HG03565 (cell line): Measurements from ENCODE around the gene RMI2.
"Not testable (repeated sequence)": the region's sequence is repeated elsewhere in the genome, so short reads cannot be mapped to it uniquely, and the experiment has no call there.

ENCODE experiments used
- ATAC-seq: cut with Tn5 transposase; IDR thresholded peaks from one replicate; pipeline ENCODE4 v1.9.1; 2021; ENCODE audit warnings: mild to moderate bottlenecking, moderate library complexity; ENCODE audit not compliant: unreplicated experiment

RMI2 gene

GRCh38 chr16:11350921-11351335 lies 5.7 kb downstream of the RMI2 start:
- ATAC-seq: no peak

GRCh38 chr16:11353158-11353557 lies 7.9 kb downstream of the RMI2 start:
- ATAC-seq: no peak

- peak; percentile 7 for ATAC-seq
Measured at GRCh38 chr16:11354407-11354732, 9.1 kb downstream of the RMI2 start.

- peak; percentile 49 for ATAC-seq
Measured at GRCh38 chr16:11354733-11355574, 9.7 kb downstream of the RMI2 start.

- no peak for ATAC-seq
Measured at GRCh38 chr16:11355862-11356261, 10.6 kb downstream of the RMI2 start.

GRCh38 chr16:11356573-11357331 lies 11.5 kb downstream of the RMI2 start:
- no peak for ATAC-seq

- no peak for ATAC-seq
Measured at GRCh38 chr16:11358531-11358930, 13.3 kb downstream of the RMI2 start.

- ATAC-seq: no peak
Measured at GRCh38 chr16:11359370-11359769, 14.1 kb downstream of the RMI2 start.

GRCh38 chr16:11360641-11361373 lies 15.5 kb downstream of the RMI2 start:
- no peak for ATAC-seq

GRCh38 chr16:11361701-11362451 lies 16.6 kb downstream of the RMI2 start:
- no peak for ATAC-seq

GRCh38 chr16:11363927-11364258 lies 18.6 kb downstream of the RMI2 start:
- no peak for ATAC-seq

GRCh38 chr16:11367483-11367906 lies 22.2 kb downstream of the RMI2 start:
- ATAC-seq: no peak

GRCh38 chr16:11370084-11370931 lies 25.0 kb downstream of the RMI2 start:
- no peak for ATAC-seq

- ATAC-seq: not testable (repeated sequence)
Measured at GRCh38 chr16:11370932-11371279, 25.6 kb downstream of the RMI2 start.

GRCh38 chr16:11372073-11372828 lies 27.0 kb downstream of the RMI2 start:
- no peak for ATAC-seq

- no peak for ATAC-seq
Measured at GRCh38 chr16:11372829-11373306, 27.6 kb downstream of the RMI2 start.

GRCh38 chr16:11374255-11374654 lies 29.0 kb downstream of the RMI2 start:
- ATAC-seq: no peak

- no peak for ATAC-seq
Measured at GRCh38 chr16:11377154-11377553, 31.9 kb downstream of the RMI2 start.

- ATAC-seq: not testable (repeated sequence)
Measured at GRCh38 chr16:11378951-11379350, 33.7 kb downstream of the RMI2 start.
